ENCODE data around the gene IFNAR1. TPM values are rescaled to one million over a fixed set of nuclear protein-coding genes. Genes with fewer than 3 reads are reported as not detected.
"Not testable (repeated sequence)": the region's sequence is repeated elsewhere in the genome, so short reads cannot be mapped to it uniquely, and the experiment has no call there.

The IFNAR1 gene
- total RNA-seq, 4 donors from 2014 or later = 8.9 to 24.3 (median 9.9) TPM

- Histone ChIP-seq H3K36me3 (peaks cover 0 to 21% of the 10 kb centered on the region in 2 donors), H3K4me3 (no peak overlapping the region), H3K9me3 (no peaks in the 10 kb centered on the region), H3K27ac (peak overlapping the region in 2 of 4 donors; percentile 19 to 23), H3K27me3 (no peaks in the 10 kb centered on the region), H3K4me1 (peaks cover 14 to 20% of the 10 kb centered on the region in 2 donors)
- in situ Hi-C loops (cut with MboI; ENCODE audit: low sequenced_read_pairs in 4 of 4) (no loop called here), intact Hi-C loops (cut with DNase I; ENCODE audit: low total_unique reads) (loop anchor here (1.0 kb wide), 1 partner anchor 86 kb away; no protein-coding TSS in a partner anchor)
- TF ChIP-seq CTCF (IDR thresholded peaks at IDR 0.05 in 4 of 5, conservative IDR thresholded peaks at IDR 0.05 in 1 of 5) (no peak), POLR2A (IDR thresholded peaks at IDR 0.05) (no peak)
- ATAC-seq = no peak
- no peak for DNase-seq
Observed at GRCh38 chr21:33359446-33359845, 34.7 kb downstream of the IFNAR1 start.

- ATAC-seq (no peak), DNase-seq (no peak)
- intact Hi-C loops (cut with DNase I; ENCODE audit: low total_unique reads) = loop anchor here (2.0 kb wide), 2 partner anchors 15 to 35 kb away; partner anchors contain the start of gene IFNAR1
- in situ Hi-C loops (cut with MboI; ENCODE audit: low sequenced_read_pairs in 4 of 4) = loop anchor here in 3 of 4 donors (10.0 kb wide), 3 partner anchors 85 to 165 kb away; no protein-coding TSS in a partner anchor
- H3K4me3 ChIP-seq = no peak overlapping the region
- no peaks in the 10 kb centered on the region for H3K27me3 ChIP-seq
- peaks cover 14 to 20% of the 10 kb centered on the region in 2 donors for H3K4me1 ChIP-seq
- H3K36me3 ChIP-seq = peaks cover 0 to 13% of the 10 kb centered on the region in 2 donors
- H3K9me3 ChIP-seq = no peaks in the 10 kb centered on the region
- H3K27ac ChIP-seq = peak overlapping the region; percentile 16 to 51 (median 34)
- TF ChIP-seq CTCF (IDR thresholded peaks at IDR 0.05 in 4 of 5, conservative IDR thresholded peaks at IDR 0.05 in 1 of 5) (no peak), POLR2A (IDR thresholded peaks at IDR 0.05) (no peak)
Observed at GRCh38 chr21:33360281-33360680, 35.5 kb downstream of the IFNAR1 start.

GRCh38 chr21:33360881-33361602, 36.3 kb downstream of the IFNAR1 start:
- intact Hi-C loops (cut with DNase I; ENCODE audit: low total_unique reads) (loop anchor here (1.0 to 2.0 kb wide), 3 partner anchors 14 to 162 kb away; partner anchors contain the start of gene IFNAR1), in situ Hi-C loops (cut with MboI; ENCODE audit: low sequenced_read_pairs in 4 of 4) (loop anchor here in 3 of 4 donors (10.0 kb wide), 3 partner anchors 84 to 166 kb away; no protein-coding TSS in a partner anchor)
- no peaks in the 10 kb centered on the region for H3K9me3 ChIP-seq
- TF ChIP-seq CTCF (IDR thresholded peaks at IDR 0.05 in 4 of 5, conservative IDR thresholded peaks at IDR 0.05 in 1 of 5) (peak; percentile 75 to 88 (median 84)), POLR2A (IDR thresholded peaks at IDR 0.05) (no peak)
- H3K4me1 ChIP-seq = peaks cover 14 to 20% of the 10 kb centered on the region in 2 donors
- DNase-seq = peak; percentile 27 to 66
- ATAC-seq = peak; percentile 82 to 95
- peaks cover 0 to 5% of the 10 kb centered on the region in 2 donors for H3K36me3 ChIP-seq
- peak overlapping the region; percentile 5 to 48 (median 26) for H3K4me3 ChIP-seq
- no peaks in the 10 kb centered on the region for H3K27me3 ChIP-seq
- peak overlapping the region; percentile 7 to 51 (median 30) for H3K27ac ChIP-seq

- Histone ChIP-seq H3K27me3 (no peaks in the 10 kb centered on the region), H3K4me1 (peaks cover 14 to 20% of the 10 kb centered on the region in 2 donors), H3K4me3 (peak overlapping the region in 2 of 4 donors; percentile 18 to 48), H3K36me3 (no peaks in the 10 kb centered on the region), H3K27ac (peak overlapping the region in 1 of 4 donors; percentile 16), H3K9me3 (no peaks in the 10 kb centered on the region)
- intact Hi-C loops (cut with DNase I; ENCODE audit: low total_unique reads) = no loop called here
- TF ChIP-seq CTCF (IDR thresholded peaks at IDR 0.05 in 4 of 5, conservative IDR thresholded peaks at IDR 0.05 in 1 of 5) = no peak
- TF ChIP-seq POLR2A (IDR thresholded peaks at IDR 0.05) = peak; percentile 21 to 28
- DNase-seq (no peak), ATAC-seq (no peak)
- in situ Hi-C loops (cut with MboI; ENCODE audit: low sequenced_read_pairs in 4 of 4) = loop anchor here in 3 of 4 donors (10.0 kb wide), 3 partner anchors 83 to 167 kb away; no protein-coding TSS in a partner anchor
Observed at GRCh38 chr21:33362044-33362555, 37.3 kb downstream of the IFNAR1 start.

GRCh38 chr21:33363911-33364609, 39.3 kb downstream of the IFNAR1 start:
- H3K4me3 ChIP-seq; H3K9me3 ChIP-seq; H3K36me3 ChIP-seq; intact Hi-C loops (cut with DNase I; ENCODE audit: low total_unique reads); H3K27me3 ChIP-seq; DNase-seq; H3K27ac ChIP-seq; ATAC-seq: not testable (repeated sequence)
- in situ Hi-C loops (cut with MboI; ENCODE audit: low sequenced_read_pairs in 4 of 4) = loop anchor here in 3 of 4 donors (10.0 kb wide), 3 partner anchors 81 to 169 kb away; no protein-coding TSS in a partner anchor
- peaks cover 14 to 20% of the 10 kb centered on the region in 2 donors for H3K4me1 ChIP-seq

Data from gastrocnemius medialis (tissue), 4 donors.